Measurements from ENCODE around the gene CREBZF. TPM values are rescaled to one million over a fixed set of nuclear protein-coding genes. Genes with fewer than 3 reads are reported as not detected.

The CREBZF gene
- total and polyA plus RNA-seq, 2 donors (not counting 1 experiment from before 2014, with no cell fraction given) = 64.9 to 109 TPM

DNA sequence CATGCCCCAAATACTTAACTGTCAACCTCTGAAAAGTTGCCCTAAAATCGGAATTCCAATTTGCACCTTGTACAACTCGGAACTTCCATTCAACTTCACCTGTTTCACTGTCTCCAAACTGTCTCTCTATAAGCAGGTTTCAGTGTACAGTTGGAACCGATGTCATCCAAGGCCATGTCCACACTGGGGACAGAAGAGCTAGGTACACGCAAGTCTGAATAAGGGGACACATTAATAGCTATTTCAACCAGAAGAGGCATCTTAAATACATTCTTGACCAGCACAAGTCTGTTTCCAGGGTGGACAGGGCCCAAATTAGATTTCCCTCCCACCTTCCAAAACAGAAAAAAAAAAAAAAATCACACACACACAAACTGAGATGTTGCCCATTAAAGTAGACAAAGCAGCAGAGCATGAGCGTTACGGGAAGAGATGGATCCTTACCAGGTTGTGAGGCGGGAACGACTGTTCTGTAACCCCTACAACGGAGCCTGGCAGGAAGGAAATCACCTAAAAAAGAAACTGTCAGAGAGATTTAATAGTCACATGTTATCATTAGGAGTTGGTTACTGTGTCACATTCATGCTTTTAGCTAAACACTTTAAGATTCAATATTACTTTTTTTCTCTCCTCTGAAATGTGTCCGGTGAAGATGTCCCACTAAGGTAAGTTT lies 1.7 kb downstream of the CREBZF start:
- peaks cover 0 to 3% (median 0%) of the 10 kb centered on the region in 3 donors for H3K9me3 ChIP-seq (ENCODE audit: control extremely low read depth in 1 of 3, control insufficient read depth in 2 of 3, insufficient read depth in 1 of 3, low read length in 2 of 3)
- H3K36me3 ChIP-seq (replicated peaks in 1 of 2; ENCODE audit: control extremely low read depth in 1 of 2, control insufficient read depth in 1 of 2, extremely low read depth in 1 of 2, insufficient read depth in 2 of 2, low read length in 1 of 2) = peaks cover 0 to 25% of the 10 kb centered on the region in 2 experiments
- H3K27me3 Mint-ChIP-seq = no peaks in the 10 kb centered on the region
- peak overlapping the region; percentile 79 for H3K4me2 ChIP-seq (replicated peaks; ENCODE audit: low read depth, low read length, poor library complexity, severe bottlenecking)
- intact Hi-C loops (cut with micrococcal nuclease) = loop anchor here (10.0 kb wide), 1 partner anchor 348 kb away; no protein-coding TSS in a partner anchor
- ChIA-PET POLR2A (interaction anchor here (0.5 kb wide), 1 partner anchor 69 kb away, joined by 5 read pairs; no protein-coding TSS in a partner anchor), CTCF (interaction anchor here (0.7 to 1.9 kb wide), 3 partner anchors 35 to 312 kb away, joined by 3 to 15 read pairs (median 3); partner anchors contain the start of genes DLG2 and TMEM126B)
- H3K27ac ChIP-seq (ENCODE audit: low read length in 2 of 2) = peak overlapping the region; percentile 96 to 97
- DNase-seq (peak; percentile 13), ATAC-seq (ENCODE audit: low read depth) (no peak)
- H3K4me3 Mint-ChIP-seq = peak overlapping the region; percentile 94
- peaks cover 47% of the 10 kb centered on the region for H3K79me2 ChIP-seq (ENCODE audit: control insufficient read depth, insufficient read depth, low read length)
- peaks cover 37% of the 10 kb centered on the region for H4K20me1 ChIP-seq (ENCODE audit: control insufficient read depth, insufficient read depth, low read length, poor library complexity, severe bottlenecking)
- peak overlapping the region; percentile 78 to 95 (median 89) for H3K4me3 ChIP-seq (ENCODE audit: control extremely low read depth in 1 of 5, extremely low read depth in 1 of 5, insufficient read depth in 1 of 5, low read depth in 2 of 5, low read length in 4 of 5)
- H3K27ac Mint-ChIP-seq = peak overlapping the region; percentile 95
- H3K4me1 ChIP-seq (ENCODE audit: control insufficient read depth in 2 of 2, insufficient read depth in 2 of 2, low read length in 2 of 2) = peaks cover 16 to 21% of the 10 kb centered on the region in 2 donors
- no peaks in the 10 kb centered on the region for H3K9me3 Mint-ChIP-seq (ENCODE audit: insufficient read depth)
- TF ChIP-seq EZH2 (IDR thresholded peaks at IDR 0.05; ENCODE audit: borderline replicate concordance, insufficient read depth, low read depth, low read length, poor library complexity, severe bottlenecking) = no peak
- TF ChIP-seq, protein P1, sequence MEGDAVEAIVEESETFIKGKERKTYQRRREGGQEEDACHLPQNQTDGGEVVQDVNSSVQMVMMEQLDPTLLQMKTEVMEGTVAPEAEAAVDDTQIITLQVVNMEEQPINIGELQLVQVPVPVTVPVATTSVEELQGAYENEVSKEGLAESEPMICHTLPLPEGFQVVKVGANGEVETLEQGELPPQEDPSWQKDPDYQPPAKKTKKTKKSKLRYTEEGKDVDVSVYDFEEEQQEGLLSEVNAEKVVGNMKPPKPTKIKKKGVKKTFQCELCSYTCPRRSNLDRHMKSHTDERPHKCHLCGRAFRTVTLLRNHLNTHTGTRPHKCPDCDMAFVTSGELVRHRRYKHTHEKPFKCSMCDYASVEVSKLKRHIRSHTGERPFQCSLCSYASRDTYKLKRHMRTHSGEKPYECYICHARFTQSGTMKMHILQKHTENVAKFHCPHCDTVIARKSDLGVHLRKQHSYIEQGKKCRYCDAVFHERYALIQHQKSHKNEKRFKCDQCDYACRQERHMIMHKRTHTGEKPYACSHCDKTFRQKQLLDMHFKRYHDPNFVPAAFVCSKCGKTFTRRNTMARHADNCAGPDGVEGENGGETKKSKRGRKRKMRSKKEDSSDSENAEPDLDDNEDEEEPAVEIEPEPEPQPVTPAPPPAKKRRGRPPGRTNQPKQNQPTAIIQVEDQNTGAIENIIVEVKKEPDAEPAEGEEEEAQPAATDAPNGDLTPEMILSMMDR (IDR thresholded peaks at IDR 0.05) = no peak
- H2AFZ ChIP-seq (ENCODE audit: insufficient read depth, low read depth, low read length, poor library complexity, severe bottlenecking) = peak overlapping the region; percentile 78
- 19% methylated on average over 4 of the region's 10 CpGs for WGBS (ENCODE audit: insufficient coverage)
- H3K27me3 ChIP-seq (replicated peaks in 1 of 4; ENCODE audit: control extremely low read depth in 1 of 4, control insufficient read depth in 3 of 4, insufficient read depth in 4 of 4, low read length in 3 of 4) = no peaks in the 10 kb centered on the region
- peak overlapping the region; percentile 86 for H3K9ac ChIP-seq (ENCODE audit: low read length)
- H3K4me1 Mint-ChIP-seq = peaks cover 51% of the 10 kb centered on the region

Measured in B cell (primary cell).